Caki2 (cell line): Measurements from ENCODE around the gene ATG4B. TPM values are rescaled to one million over a fixed set of nuclear protein-coding genes. Genes with fewer than 3 reads are reported as not detected.

Source experiments
- DNase-seq: peaks from one replicate; pipeline ENCODE4 v3.0.0-alpha.2; 2015; ENCODE audit warnings: low read depth
- in situ Hi-C: cut with HindIII; loops from 2 replicates; pipeline ENCODE4 v1.10.0; 2016; ENCODE audit warnings: low sequenced_read_pairs, low pct_unique_long_range_greater_than_20kb, mixed read lengths
- total RNA-seq: library from RNA; depleted of rRNA; stranded (reverse); fragments of >200 nt; shearing (Covaris generic); gene quantifications from 2 replicates; pipeline ENCODE4 v1.2.3, GENCODE V29; 2014; ENCODE audit warnings: low replicate concordance

Gene ATG4B
- total RNA-seq, 1 experiment from 2014 or later, result 68.3 TPM

DNA sequence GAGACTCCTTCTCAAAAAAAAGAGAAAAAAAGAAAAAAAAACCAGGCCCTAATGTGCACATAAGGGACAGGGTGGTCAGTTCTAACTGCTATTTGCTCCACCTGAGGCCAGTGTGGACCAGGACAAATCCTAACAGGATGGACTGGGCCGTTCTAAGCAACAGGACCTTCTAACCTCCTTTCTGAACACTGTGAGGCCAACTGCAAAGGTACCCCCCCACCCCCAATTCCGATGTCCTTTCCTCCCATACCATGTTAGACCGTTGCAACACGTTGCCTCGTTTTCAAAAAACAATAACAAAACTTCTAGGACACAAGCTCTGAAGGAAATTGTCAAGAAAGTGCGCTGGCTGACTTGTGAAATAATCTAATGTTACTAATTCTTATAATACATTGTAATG is 1.7 kb upstream of the ATG4B start:
- DNase-seq, result no peak
- in situ Hi-C loops, result no loop called here

DNA sequence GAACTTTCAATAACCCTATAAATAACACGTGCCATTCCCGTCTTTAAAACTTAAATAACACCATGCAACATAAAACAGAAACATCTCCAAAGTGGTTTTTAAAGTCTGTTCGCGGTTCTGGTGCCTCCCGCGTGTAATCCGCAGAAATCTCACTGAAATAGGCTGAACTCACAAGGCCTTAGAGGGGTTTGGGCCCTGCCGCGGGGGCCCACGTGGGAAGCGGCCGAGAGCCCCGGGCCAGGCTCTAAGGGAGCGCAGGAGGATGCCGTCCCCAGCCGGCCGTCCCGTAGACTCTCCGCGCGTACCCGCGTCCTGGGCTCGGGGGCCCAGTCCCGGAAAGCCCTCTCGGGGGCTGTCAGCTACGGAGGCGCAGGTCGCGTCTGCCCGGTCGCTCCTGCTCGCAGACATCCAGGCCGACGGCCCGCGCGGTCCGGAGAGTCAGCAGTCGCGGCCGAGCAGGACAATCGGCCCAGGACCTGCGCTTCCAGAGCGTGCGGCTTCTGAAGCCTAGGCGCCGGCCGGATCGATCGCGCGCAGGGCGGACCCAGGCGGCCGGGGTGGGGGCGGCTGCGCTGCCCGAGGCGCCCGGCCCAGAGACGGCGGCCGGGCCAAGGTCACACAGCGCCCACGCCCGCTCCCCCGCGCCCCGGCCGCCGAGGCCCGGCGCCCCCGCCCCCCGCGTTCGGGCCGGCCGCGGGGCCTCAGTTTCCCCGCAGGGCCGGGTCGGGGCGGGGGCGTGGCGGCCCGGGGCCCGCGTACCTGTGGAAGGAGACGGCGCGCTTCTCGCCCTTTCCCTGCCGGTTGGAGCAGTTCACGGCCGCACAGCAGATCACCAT is 1.1 kb upstream of the ATG4B start:
- in situ Hi-C loops, result no loop called here
- DNase-seq, result peak; percentile 41

DNA sequence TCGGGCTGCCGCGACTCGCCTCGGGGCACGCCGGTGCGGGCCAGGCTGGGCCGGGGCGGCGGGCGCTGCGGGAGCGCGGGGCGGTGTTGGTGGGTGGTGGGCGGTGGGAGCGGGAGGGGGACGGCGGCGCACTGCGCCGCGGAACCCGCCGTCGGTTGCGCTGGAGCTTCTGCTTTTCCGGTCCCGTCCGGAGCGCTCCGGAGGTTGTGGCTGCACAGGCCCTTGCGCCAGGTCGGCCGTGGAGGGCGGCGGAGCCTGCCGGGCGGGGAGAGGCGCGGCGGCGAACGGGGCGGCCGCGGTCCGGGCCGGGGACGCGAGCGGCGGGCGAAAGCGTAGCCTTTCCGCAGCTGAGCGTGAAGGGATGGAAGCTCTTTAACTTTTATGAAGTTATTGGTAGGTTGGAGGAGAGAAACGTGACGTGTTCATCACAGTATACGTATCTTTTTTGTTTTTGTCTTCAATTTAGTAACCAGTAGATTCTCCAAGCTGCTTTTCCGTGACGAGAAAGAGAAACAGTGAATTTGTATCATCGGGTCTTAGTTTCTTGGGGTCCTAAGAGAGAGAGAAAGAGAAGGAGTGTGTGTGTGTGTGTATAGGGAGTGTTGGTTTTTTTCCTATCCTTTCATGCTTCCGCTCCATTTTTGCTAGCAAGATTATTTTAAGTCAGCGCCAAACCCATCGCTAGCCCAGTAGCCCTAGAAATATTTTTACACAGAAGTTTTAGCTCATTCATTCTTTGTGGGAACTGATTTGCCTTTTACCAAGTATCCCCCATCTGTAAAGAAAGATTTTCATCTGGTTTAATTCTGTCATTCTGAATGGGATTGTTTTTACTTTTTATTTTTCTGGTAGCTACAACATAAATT is 535 bp downstream of the ATG4B start:
- DNase-seq, result no peak

GRCh38 chr2:241638940-241639339 is 1.4 kb downstream of the ATG4B start:
- in situ Hi-C loops, result no loop called here
- no peak for DNase-seq

More for the DNA sequence above, 535 bp downstream of the ATG4B start:
- in situ Hi-C loops, result no loop called here

DNA sequence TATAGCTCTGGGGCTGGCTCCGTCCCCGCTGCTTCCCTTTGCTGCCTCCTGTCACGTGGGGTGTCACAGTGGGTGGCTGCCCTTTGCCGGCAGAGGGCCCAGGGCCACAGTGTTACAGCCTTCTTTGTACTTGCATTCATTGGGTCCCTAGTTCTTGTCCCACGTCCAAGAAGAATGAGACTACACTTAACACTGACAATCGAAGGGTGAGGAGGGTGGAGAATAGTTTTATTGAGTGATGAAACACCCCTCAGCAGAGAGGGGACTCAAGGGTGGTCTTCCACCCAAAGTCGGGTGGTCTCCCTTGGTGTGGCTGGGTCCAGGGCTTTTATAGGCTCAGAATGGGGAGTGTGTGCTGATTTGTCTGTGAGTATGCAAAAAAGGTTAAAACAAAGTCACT is 1.9 kb downstream of the ATG4B start:
- no peak for DNase-seq
- in situ Hi-C loops, result no loop called here

DNA sequence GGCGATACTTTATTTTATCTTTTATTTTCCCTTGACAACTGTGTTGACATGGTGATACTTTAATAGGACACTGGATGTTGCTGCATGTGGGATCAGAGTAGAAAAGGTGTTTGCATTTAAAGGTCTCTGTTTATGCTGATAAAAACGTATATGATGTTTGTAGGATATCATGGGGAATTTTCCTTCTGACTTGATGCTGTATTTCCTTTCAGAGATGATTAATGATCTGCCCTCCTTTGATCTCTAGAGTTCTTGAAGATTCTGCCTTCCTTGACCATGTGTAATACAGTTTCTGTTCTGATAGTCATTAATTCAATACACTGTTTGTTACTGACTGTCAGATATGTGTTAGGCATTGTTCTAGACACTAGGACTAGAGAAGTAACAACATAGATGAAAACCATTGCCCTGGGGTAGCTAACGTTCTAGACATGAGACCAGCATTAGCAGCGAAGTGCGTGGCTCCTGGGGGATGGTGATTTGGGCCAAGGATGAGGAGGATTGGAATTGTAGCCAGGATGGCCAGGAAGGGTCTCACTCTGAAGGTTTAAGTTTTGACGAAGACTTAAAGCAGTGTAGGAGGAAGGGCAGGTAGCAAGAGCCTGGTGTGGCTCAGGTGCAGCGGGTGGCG is 2.8 kb downstream of the ATG4B start:
- in situ Hi-C loops, result no loop called here

DNA sequence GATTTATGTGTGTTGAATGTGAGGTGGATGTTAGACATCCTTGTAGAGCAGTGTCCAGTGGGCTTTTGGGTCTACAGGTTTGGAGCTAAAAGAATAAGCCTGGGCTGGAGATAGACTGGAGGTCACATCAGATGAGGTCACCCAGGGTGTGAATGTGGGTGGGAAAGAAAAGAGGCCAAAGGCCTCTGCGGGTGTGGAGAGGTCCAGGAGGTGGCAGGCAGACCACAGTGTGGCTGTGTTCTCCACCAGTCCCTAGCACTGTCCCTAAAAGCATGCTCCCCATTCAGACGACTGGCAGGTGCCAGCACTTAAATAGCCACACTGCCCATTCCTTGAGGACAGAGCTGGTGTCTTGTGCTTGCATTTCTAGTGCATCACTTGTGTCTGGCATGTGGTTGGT is 4.1 kb downstream of the ATG4B start:
- in situ Hi-C loops, result no loop called here
- DNase-seq, result no peak

More for the DNA sequence above, 2.8 kb downstream of the ATG4B start:
- DNase-seq, result no peak

DNA sequence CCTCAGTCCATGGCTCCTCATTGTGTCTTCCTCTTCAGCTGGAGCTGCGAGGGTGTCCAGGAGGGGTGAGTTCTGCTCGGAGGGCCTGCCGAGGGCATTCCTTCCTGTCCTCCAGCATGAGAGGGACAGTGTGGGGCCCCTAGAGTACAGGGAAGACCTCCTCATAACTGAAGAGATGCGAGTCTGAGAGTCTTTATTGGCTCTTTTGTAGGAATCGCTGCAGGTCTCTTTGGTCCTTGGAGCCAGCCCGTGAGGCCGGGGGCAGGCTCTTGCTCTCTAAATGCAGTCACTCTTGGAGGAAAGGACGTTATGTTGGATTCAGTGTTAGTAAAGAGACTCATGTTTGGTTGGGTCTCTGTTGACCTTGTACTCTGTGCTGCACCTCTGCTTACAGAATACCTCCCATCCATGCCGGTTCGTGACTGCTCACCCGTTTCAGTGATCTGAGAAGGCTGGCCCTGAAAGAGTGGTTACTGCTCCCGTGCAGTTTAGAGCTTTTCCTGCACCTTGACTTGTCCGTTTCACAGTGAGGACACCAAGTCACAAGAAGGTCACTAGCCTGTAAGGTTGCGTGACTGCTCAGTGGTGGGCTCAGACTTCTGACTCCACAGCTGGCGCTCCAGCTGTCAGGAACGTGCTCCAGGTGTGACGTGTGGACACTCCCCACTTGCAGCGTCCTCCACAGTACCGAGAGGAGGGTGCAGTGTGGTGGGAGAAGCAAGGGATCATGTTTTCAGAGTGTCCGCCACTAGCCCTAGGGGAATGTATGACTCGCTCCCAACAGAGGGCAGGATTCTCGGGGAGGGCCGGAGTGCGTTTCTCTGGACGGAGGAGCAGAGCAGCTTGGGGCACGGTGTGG is 7.8 kb downstream of the ATG4B start:
- DNase-seq, result no peak
- in situ Hi-C loops, result no loop called here

- DNase-seq, result no peak
- in situ Hi-C loops, result no loop called here
Measured at GRCh38 chr2:241645915-241646645, 8.6 kb downstream of the ATG4B start.

DNA sequence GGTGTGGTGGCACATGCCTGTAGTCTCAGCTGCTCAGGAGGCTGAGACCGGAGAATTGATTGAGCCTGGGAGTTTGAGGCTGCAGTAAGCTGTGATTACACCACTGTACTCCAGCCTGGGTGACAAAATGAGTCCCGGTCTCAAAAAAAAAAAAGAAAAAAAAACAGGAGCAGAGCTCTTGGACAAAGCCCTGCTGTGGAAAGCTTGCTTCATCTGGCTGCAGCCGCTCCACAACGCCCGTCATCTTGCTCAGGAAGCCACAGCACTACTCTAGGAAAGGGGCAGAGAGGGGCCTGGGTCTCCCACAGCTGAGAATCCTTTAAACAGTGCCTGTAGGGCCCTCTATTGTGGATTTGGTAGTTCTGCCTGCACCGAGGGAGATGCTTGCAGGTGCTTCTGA is 11.0 kb downstream of the ATG4B start:
- no peak for DNase-seq
- in situ Hi-C loops, result no loop called here

GRCh38 chr2:241649404-241649803 is 11.9 kb downstream of the ATG4B start:
- no peak for DNase-seq
- in situ Hi-C loops, result no loop called here

DNA sequence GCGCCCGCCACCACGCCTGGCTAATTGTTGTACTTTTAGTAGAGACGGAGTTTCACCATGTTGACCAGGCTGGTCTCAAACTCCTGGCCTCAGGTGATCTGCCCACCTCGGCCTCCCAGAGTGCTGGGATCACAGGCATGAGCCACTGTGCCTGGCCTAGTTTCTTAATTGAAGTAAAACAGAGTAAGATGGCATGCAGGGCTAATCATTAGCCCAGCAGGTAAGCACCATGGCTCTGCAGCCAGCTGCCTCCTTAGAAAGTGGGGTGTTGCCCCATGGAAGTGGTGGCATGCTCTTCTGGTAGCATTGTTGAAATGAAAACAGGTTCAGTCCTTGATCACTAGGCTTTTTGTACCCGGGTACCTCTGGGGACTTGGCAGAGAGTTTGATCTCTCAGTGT is 12.4 kb downstream of the ATG4B start:
- DNase-seq, result no peak
- in situ Hi-C loops, result no loop called here

- no peak for DNase-seq
- in situ Hi-C loops, result no loop called here
Measured at GRCh38 chr2:241652142-241652541, 14.6 kb downstream of the ATG4B start.

- DNase-seq, result no peak
- in situ Hi-C loops, result no loop called here
Measured at GRCh38 chr2:241652722-241653121, 15.2 kb downstream of the ATG4B start.

- in situ Hi-C loops, result no loop called here
Measured at GRCh38 chr2:241653210-241653750, 15.8 kb downstream of the ATG4B start.

GRCh38 chr2:241654551-241654950 is 17.1 kb downstream of the ATG4B start:
- in situ Hi-C loops, result no loop called here

More at GRCh38 chr2:241653210-241653750, 15.8 kb downstream of the ATG4B start:
- DNase-seq, result no peak

DNA sequence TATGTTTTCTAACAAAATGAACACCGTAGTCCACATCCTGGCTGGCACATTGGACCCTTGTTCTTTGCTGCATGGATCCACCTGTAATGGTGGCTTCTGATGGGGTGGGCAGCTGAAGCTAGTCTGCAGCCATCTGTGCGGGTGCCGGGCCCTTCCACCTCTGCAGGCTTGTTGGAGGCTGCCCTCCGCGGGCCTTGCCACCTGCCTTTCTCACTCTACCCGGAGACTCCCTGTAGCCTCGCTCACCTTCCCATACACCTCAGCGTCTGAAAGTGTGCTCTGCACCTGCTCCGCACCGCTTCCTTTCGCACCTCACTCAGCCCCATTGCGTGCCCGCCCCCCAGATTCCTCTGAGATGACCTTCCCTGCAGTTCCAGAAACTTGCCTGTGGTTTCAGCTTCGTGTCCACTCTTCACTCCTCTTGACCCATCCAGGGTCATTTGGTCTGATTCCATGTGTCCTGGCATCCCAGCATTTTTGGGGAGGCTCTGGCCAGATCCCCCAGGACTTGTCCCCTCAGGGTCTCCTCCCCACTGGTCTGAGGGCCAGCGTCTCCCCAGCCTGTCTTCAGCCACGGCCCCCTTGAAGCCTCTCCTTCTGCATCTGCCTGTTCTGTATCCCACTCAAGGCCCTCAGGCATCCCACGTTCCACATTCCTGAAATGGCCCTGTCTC is 18.2 kb downstream of the ATG4B start:
- DNase-seq, result no peak
- in situ Hi-C loops, result no loop called here

More at GRCh38 chr2:241654551-241654950, 17.1 kb downstream of the ATG4B start:
- no peak for DNase-seq
